ENCODE data around the gene GPATCH2. TPM values are rescaled to one million over a fixed set of nuclear protein-coding genes. Genes with fewer than 3 reads are reported as not detected.

Gene GPATCH2
- total RNA-seq (2021; ENCODE audit: unreplicated experiment) (11.2 TPM), Bru-seq, nascent RNA (percentile 77 among the genes with signal in this experiment), BruChase-seq, experiment 1, labeled RNA remaining after a 2-hour chase (percentile 70 among the genes with signal in this experiment), BruChase-seq, experiment 2, labeled RNA remaining after a 6-hour chase (percentile 58 among the genes with signal in this experiment)
- 3.9 TPM for polyA plus RNA-seq (2012; ENCODE audit: insufficient read length)
- long read RNA-seq, partial matches to known transcripts, result 6 of 15 reads
- long read RNA-seq, other reads (novel, unspliced or antisense), result 7 of 15 reads

- Histone ChIP-seq H3K4me3 (ENCODE audit: low read depth in 2 of 2, low read length in 2 of 2) (peak within 1 kb of the TSS; percentile 81 to 83), H3K4me1 (ENCODE audit: control insufficient read depth, insufficient read depth, low read length) (peaks cover 16% of the 10 kb centered on the region), H3K9me3 (ENCODE audit: control insufficient read depth, insufficient read depth, low read depth, low read length) (no peaks in the 10 kb centered on the region), H3K27ac (ENCODE audit: low read length) (peak within 1 kb of the TSS; percentile 100), H3K27me3 (ENCODE audit: control insufficient read depth, insufficient read depth, low read length) (no peaks in the 10 kb centered on the region), H3K36me3 (ENCODE audit: control insufficient read depth, insufficient read depth, low read length) (peaks cover 2% of the 10 kb centered on the region)
- in situ Hi-C loops (cut with HindIII; ENCODE audit: low pct_unique_long_range_greater_than_20kb, low sequenced_read_pairs), result no loop called here
- ChIA-PET CTCF (interaction anchor here (0.6 kb wide), 1 partner anchor 408 kb away, joined by 3 read pairs; no protein-coding TSS in a partner anchor), POLR2A (interaction anchor here (0.5 to 1.1 kb wide), 5 partner anchors 9 to 115 kb away, joined by 3 to 4 read pairs (median 3); no protein-coding TSS in a partner anchor)
- intact Hi-C loops (cut with micrococcal nuclease; ENCODE audit: unreplicated experiment), result no loop called here
- DNase-seq (ENCODE audit: low read depth, low spot score), result peak; percentile 86
- no TSS peak for BruUV-seq (replicated peaks)
- ATAC-seq, result peak; percentile 98
- TF ChIP-seq, protein P1, sequence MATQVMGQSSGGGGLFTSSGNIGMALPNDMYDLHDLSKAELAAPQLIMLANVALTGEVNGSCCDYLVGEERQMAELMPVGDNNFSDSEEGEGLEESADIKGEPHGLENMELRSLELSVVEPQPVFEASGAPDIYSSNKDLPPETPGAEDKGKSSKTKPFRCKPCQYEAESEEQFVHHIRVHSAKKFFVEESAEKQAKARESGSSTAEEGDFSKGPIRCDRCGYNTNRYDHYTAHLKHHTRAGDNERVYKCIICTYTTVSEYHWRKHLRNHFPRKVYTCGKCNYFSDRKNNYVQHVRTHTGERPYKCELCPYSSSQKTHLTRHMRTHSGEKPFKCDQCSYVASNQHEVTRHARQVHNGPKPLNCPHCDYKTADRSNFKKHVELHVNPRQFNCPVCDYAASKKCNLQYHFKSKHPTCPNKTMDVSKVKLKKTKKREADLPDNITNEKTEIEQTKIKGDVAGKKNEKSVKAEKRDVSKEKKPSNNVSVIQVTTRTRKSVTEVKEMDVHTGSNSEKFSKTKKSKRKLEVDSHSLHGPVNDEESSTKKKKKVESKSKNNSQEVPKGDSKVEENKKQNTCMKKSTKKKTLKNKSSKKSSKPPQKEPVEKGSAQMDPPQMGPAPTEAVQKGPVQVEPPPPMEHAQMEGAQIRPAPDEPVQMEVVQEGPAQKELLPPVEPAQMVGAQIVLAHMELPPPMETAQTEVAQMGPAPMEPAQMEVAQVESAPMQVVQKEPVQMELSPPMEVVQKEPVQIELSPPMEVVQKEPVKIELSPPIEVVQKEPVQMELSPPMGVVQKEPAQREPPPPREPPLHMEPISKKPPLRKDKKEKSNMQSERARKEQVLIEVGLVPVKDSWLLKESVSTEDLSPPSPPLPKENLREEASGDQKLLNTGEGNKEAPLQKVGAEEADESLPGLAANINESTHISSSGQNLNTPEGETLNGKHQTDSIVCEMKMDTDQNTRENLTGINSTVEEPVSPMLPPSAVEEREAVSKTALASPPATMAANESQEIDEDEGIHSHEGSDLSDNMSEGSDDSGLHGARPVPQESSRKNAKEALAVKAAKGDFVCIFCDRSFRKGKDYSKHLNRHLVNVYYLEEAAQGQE (IDR thresholded peaks at IDR 0.05; ENCODE audit: insufficient read depth in 1 of 2, low read depth in 2 of 2, low read length in 1 of 2), result no peak
- TF ChIP-seq, protein P2, sequence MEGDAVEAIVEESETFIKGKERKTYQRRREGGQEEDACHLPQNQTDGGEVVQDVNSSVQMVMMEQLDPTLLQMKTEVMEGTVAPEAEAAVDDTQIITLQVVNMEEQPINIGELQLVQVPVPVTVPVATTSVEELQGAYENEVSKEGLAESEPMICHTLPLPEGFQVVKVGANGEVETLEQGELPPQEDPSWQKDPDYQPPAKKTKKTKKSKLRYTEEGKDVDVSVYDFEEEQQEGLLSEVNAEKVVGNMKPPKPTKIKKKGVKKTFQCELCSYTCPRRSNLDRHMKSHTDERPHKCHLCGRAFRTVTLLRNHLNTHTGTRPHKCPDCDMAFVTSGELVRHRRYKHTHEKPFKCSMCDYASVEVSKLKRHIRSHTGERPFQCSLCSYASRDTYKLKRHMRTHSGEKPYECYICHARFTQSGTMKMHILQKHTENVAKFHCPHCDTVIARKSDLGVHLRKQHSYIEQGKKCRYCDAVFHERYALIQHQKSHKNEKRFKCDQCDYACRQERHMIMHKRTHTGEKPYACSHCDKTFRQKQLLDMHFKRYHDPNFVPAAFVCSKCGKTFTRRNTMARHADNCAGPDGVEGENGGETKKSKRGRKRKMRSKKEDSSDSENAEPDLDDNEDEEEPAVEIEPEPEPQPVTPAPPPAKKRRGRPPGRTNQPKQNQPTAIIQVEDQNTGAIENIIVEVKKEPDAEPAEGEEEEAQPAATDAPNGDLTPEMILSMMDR (IDR thresholded peaks at IDR 0.05), result no peak
- TF ChIP-seq TCF7L2 (IDR thresholded peaks at IDR 0.05; ENCODE audit: low read depth, low read length) (peak; percentile 82), SIN3A (IDR thresholded peaks at IDR 0.05; ENCODE audit: borderline replicate concordance, insufficient read depth, low read depth, low read length) (peak; percentile 72; the same call in 1 of the 2 replicates), POLR2AphosphoS5 (IDR thresholded peaks at IDR 0.05; ENCODE audit: low read depth, low read length) (peak; percentile 87)
Measured at GRCh38 chr1:217630711-217631591, at the start of gene GPATCH2, which contains the start of gene SPATA17. GPATCH2 (minus strand) TSS chr1:217631090; CDS start chr1:217630971, 119 bp downstream. SPATA17 (plus strand) TSS chr1:217631344; CDS start chr1:217631379, 35 bp downstream.

DNA sequence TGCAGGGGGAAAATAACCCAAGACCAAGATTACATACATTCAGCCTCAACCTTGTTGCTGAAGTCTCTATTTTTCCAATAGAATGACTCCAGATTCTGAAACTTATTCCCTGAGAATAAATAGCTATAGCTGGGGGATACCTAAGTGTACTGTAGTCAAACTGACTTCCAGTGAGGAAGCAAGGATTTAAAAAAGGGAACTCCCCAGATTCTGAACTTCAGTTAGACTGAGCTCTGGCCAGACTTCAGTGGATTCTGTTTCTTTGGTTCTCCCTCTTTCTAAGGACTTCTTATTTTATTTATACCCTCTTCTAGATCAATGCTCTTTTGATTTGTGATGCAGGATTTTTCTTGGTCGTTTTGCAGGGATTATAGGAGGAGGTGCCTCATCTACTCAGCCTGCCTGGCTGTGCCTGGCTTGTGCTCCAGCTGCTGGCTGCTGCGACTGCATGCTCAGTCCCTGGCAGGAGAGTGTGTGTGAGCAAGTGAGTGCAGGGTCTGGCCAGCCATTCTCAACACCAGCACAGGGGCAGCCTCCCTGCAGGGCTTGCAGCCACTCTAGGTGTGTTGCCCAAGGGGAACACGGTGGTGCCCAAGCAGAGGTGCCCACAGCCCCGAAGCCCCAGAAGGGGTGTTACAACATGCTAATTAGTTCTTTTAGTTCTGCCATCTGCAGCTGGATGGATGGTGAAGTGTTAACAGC is 43.3 kb upstream of the GPATCH2 start:
- DNase-seq (ENCODE audit: low read depth, low spot score) (no peak), ATAC-seq (no peak)
- H3K4me3 ChIP-seq (ENCODE audit: low read depth in 2 of 2, low read length in 2 of 2), result no peak overlapping the region
- no peaks in the 10 kb centered on the region for H3K27me3 ChIP-seq (ENCODE audit: control insufficient read depth, insufficient read depth, low read length)
- TF ChIP-seq, protein P1 (IDR thresholded peaks at IDR 0.05; ENCODE audit: insufficient read depth in 1 of 2, low read depth in 2 of 2, low read length in 1 of 2), result no peak
- TF ChIP-seq, protein P2 (IDR thresholded peaks at IDR 0.05), result no peak
- TF ChIP-seq SIN3A (IDR thresholded peaks at IDR 0.05; ENCODE audit: borderline replicate concordance, insufficient read depth, low read depth, low read length) (no peak), POLR2AphosphoS5 (IDR thresholded peaks at IDR 0.05; ENCODE audit: low read depth, low read length) (no peak), TCF7L2 (IDR thresholded peaks at IDR 0.05; ENCODE audit: low read depth, low read length) (no peak)
- no peaks in the 10 kb centered on the region for H3K4me1 ChIP-seq (ENCODE audit: control insufficient read depth, insufficient read depth, low read length)
- ChIA-PET POLR2A (no interaction called here), CTCF (no interaction called here)
- no peaks in the 10 kb centered on the region for H3K9me3 ChIP-seq (ENCODE audit: control insufficient read depth, insufficient read depth, low read depth, low read length)
- no TSS peak for BruUV-seq (replicated peaks)
- no peak overlapping the region for H3K27ac ChIP-seq (ENCODE audit: low read length)
- in situ Hi-C loops (cut with HindIII; ENCODE audit: low pct_unique_long_range_greater_than_20kb, low sequenced_read_pairs) (no loop called here), intact Hi-C loops (cut with micrococcal nuclease; ENCODE audit: unreplicated experiment) (no loop called here)
- no peaks in the 10 kb centered on the region for H3K36me3 ChIP-seq (ENCODE audit: control insufficient read depth, insufficient read depth, low read length)
